Activated T-cell treated with anti-CD3 and anti-CD28 coated beads, Interleukin-2, amount 50 U/mL, for 4 hours (primary cell): Measurements from ENCODE around the gene NHLRC1. TPM values are rescaled to one million over a fixed set of nuclear protein-coding genes. Genes with fewer than 3 reads are reported as not detected.
A peak's percentile ranks its signal among the peaks of the same experiment; 100 is the strongest.

Source experiments
- ATAC-seq, 2 donors: fragments of 200-7000 bp; cut with Tn5 transposase; one replicate each; pipeline ENCODE4 v1.10.0; 2021
- DNase-seq: peaks from one replicate; pipeline ENCODE4 v3.0.0-alpha.2; 2020
- H3K27me3 Mint-ChIP-seq: one replicate; pipeline ENCODE4 v1.8.0; 2021; ENCODE audit warnings: low read depth, mixed read lengths
- H3K36me3 Mint-ChIP-seq: one replicate; pipeline ENCODE4 v1.8.0; 2022; ENCODE audit warnings: mixed read lengths; ENCODE audit not compliant: insufficient read depth
- H3K4me1 Mint-ChIP-seq: one replicate; pipeline ENCODE4 v1.8.0; 2021; ENCODE audit warnings: low read depth, mixed read lengths
- H3K4me3 Mint-ChIP-seq: one replicate; pipeline ENCODE4 v1.8.0; 2021; ENCODE audit warnings: mild to moderate bottlenecking, moderate library complexity, mixed read lengths
- H3K9me3 Mint-ChIP-seq: one replicate; pipeline ENCODE4 v1.8.0; 2021; ENCODE audit warnings: mixed read lengths
- total RNA-seq, 3 donors: library from RNA; stranded (reverse); gene quantifications; one replicate each; pipeline ENCODE4 v1.2.1, GENCODE V29; 2021

The NHLRC1 gene
- total RNA-seq: under 1 TPM; 0.22 to 0.50 (median 0.28) TPM

- Mint-ChIP-seq H3K36me3 (no peaks in the 10 kb centered on the region), H3K4me3 (peak within 1 kb of the TSS; percentile 72), H3K9me3 (no peaks in the 10 kb centered on the region), H3K4me1 (peaks cover 9% of the 10 kb centered on the region), H3K27me3 (peaks cover 14% of the 10 kb centered on the region)
- DNase-seq (peak; percentile 59), ATAC-seq (peak; percentile 99)
These were observed at the start of gene NHLRC1 for GRCh38 chr6:18122128-18123093. Gene NHLRC1, minus strand, starts transcription at chr6:18122677. Its CDS starts 71 bp downstream, at chr6:18122606.

GRCh38 chr6:18171871-18172270 is 49.4 kb upstream of the NHLRC1 start:
- peaks cover 52% of the 10 kb centered on the region for H3K36me3 Mint-ChIP-seq
- H3K4me1 Mint-ChIP-seq: peaks cover 3% of the 10 kb centered on the region
- DNase-seq: no peak
- H3K9me3 Mint-ChIP-seq: peaks cover 4% of the 10 kb centered on the region
- ATAC-seq: no peak
- no peaks in the 10 kb centered on the region for H3K27me3 Mint-ChIP-seq
- no peak overlapping the region for H3K4me3 Mint-ChIP-seq

DNA sequence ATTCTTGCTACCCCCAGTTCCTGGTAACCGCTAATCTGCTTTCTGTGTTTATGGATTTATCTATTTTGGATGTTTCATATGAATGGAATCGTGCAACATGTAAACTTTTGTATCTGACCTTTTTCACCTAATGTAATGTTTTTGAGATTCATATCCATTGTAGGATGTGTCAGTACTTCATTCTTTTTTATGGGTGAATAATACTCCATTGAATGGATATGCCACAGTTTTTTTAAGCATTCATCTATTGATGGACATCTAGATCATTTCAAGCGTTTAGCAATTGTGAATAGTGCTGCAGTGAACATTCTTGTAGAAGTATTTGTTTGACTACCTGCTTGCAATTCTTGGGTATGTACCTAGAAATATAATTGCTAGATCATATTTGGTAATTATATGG is 45.8 kb upstream of the NHLRC1 start:
- no peak for ATAC-seq
- Mint-ChIP-seq H3K36me3 (peaks cover 32% of the 10 kb centered on the region), H3K27me3 (no peaks in the 10 kb centered on the region), H3K4me3 (no peak overlapping the region), H3K9me3 (peaks cover 4% of the 10 kb centered on the region), H3K4me1 (no peaks in the 10 kb centered on the region)
- DNase-seq: no peak

GRCh38 chr6:18166312-18167036 is 44.0 kb upstream of the NHLRC1 start:
- peaks cover 4% of the 10 kb centered on the region for H3K9me3 Mint-ChIP-seq

GRCh38 chr6:18165751-18166150 is 43.3 kb upstream of the NHLRC1 start:
- no peak for ATAC-seq
- peaks cover 39% of the 10 kb centered on the region for H3K36me3 Mint-ChIP-seq
- DNase-seq: no peak
- no peaks in the 10 kb centered on the region for H3K4me1 Mint-ChIP-seq
- peaks cover 4% of the 10 kb centered on the region for H3K9me3 Mint-ChIP-seq
- H3K27me3 Mint-ChIP-seq: no peaks in the 10 kb centered on the region
- no peak overlapping the region for H3K4me3 Mint-ChIP-seq

More at GRCh38 chr6:18166312-18167036, 44.0 kb upstream of the NHLRC1 start:
- no peaks in the 10 kb centered on the region for H3K27me3 Mint-ChIP-seq
- ATAC-seq (no peak), DNase-seq (no peak)
- H3K4me1 Mint-ChIP-seq: no peaks in the 10 kb centered on the region
- H3K36me3 Mint-ChIP-seq: peaks cover 34% of the 10 kb centered on the region
- no peak overlapping the region for H3K4me3 Mint-ChIP-seq

- Mint-ChIP-seq H3K27me3 (no peaks in the 10 kb centered on the region), H3K9me3 (no peaks in the 10 kb centered on the region), H3K4me1 (no peaks in the 10 kb centered on the region), H3K4me3 (no peak overlapping the region), H3K36me3 (peaks cover 30% of the 10 kb centered on the region)
- ATAC-seq: no peak
- no peak for DNase-seq
These were observed 39.9 kb upstream of the NHLRC1 start for GRCh38 chr6:18162401-18162800.

GRCh38 chr6:18161431-18161830 is 39.0 kb upstream of the NHLRC1 start:
- DNase-seq (no peak), ATAC-seq (no peak)
- H3K4me3 Mint-ChIP-seq: no peak overlapping the region
- H3K36me3 Mint-ChIP-seq: peaks cover 30% of the 10 kb centered on the region
- H3K27me3 Mint-ChIP-seq: no peaks in the 10 kb centered on the region
- no peaks in the 10 kb centered on the region for H3K9me3 Mint-ChIP-seq
- no peaks in the 10 kb centered on the region for H3K4me1 Mint-ChIP-seq

- peaks cover 5% of the 10 kb centered on the region for H3K4me1 Mint-ChIP-seq
- ATAC-seq (peak in 1 of 2 donors; percentile 30), DNase-seq (no peak)
- H3K4me3 Mint-ChIP-seq: no peak overlapping the region
- H3K36me3 Mint-ChIP-seq: peaks cover 30% of the 10 kb centered on the region
- no peaks in the 10 kb centered on the region for H3K27me3 Mint-ChIP-seq
- H3K9me3 Mint-ChIP-seq: no peaks in the 10 kb centered on the region
These were observed 38.4 kb upstream of the NHLRC1 start for GRCh38 chr6:18160911-18161310.

GRCh38 chr6:18155864-18156421 is 33.5 kb upstream of the NHLRC1 start:
- DNase-seq (peak; percentile 32), ATAC-seq (peak; percentile 5 to 16)
- H3K27me3 Mint-ChIP-seq: no peaks in the 10 kb centered on the region
- H3K4me1 Mint-ChIP-seq: peaks cover 26% of the 10 kb centered on the region
- peak overlapping the region; percentile 98 for H3K4me3 Mint-ChIP-seq
- H3K36me3 Mint-ChIP-seq: peaks cover 12% of the 10 kb centered on the region
- H3K9me3 Mint-ChIP-seq: no peaks in the 10 kb centered on the region

- Mint-ChIP-seq H3K36me3 (peaks cover 12% of the 10 kb centered on the region), H3K4me3 (peak within 1 kb of the TSS; percentile 98), H3K9me3 (no peaks in the 10 kb centered on the region), H3K4me1 (peaks cover 26% of the 10 kb centered on the region), H3K27me3 (no peaks in the 10 kb centered on the region)
- ATAC-seq (peak; percentile 93 to 94), DNase-seq (peak; percentile 98)
These were observed 32.8 kb upstream of the NHLRC1 start, which contains the start of gene KDM1B for GRCh38 chr6:18155150-18155863. Gene KDM1B, plus strand, starts transcription at chr6:18155422. Its CDS starts 4,474 bp downstream, at chr6:18159896.

DNA sequence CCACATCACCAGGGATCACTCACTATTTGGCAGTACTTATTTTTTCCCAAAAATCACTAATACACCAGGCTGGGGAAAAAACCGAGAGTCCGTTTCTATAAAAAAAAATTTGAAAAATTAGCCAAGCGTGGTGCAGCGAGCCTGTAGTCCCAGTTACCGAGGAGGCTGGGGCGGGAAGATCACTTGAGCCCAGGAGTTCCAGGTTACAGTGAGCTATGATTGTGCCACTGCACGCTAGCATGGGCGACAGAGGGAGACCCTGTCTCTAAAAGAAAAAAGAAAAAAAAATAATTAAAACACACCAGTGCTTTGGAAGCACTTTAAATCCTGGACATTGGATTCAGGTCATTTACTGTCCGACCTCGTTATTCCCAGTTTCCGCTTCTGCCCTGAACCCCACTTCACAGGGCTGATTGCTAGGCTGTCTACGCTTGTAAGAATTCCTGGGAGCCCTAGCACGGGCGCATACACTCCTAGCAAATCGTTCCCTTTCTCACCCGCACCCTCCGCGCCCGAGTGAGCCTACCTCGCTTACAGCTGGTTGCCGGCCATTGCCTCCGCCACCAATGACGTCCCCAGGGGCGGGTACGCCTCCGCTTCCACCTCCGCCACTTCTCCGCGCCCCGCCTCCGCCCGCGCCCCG is 32.2 kb upstream of the NHLRC1 start, which contains the start of gene TPMT:
Gene TPMT (minus strand): TSS at position 571 of the 643 bp plus-strand sequence. CDS start 5,950 bp downstream, outside the sequence.
- H3K9me3 Mint-ChIP-seq: no peaks in the 10 kb centered on the region
- no peaks in the 10 kb centered on the region for H3K27me3 Mint-ChIP-seq
- no peak for DNase-seq

DNA sequence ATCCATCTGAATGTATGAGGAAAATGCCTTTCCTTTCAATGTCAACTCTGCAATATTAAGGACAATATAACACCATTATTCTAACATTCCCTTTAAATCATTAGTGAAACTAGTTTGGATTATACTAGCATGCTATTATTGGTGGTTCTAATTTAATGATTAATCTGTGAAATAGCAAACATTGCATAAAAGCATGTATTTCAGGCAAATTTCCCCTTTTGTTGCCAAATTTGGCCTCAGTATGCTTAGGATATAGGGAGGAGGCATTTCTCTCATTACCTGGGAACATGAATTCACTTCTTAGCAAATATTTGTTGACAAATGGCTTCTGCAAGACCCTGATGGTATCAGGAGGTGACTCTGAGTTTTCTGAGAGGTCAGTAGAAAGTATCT is 30.8 kb upstream of the NHLRC1 start:
- H3K4me1 Mint-ChIP-seq: peaks cover 26% of the 10 kb centered on the region
- H3K27me3 Mint-ChIP-seq: no peaks in the 10 kb centered on the region
- DNase-seq (no peak), ATAC-seq (no peak)
- H3K36me3 Mint-ChIP-seq: peaks cover 14% of the 10 kb centered on the region
- no peak overlapping the region for H3K4me3 Mint-ChIP-seq
- no peaks in the 10 kb centered on the region for H3K9me3 Mint-ChIP-seq

More for the DNA sequence above, 32.2 kb upstream of the NHLRC1 start, which contains the start of gene TPMT:
- peaks cover 26% of the 10 kb centered on the region for H3K4me1 Mint-ChIP-seq
- H3K36me3 Mint-ChIP-seq: peaks cover 8% of the 10 kb centered on the region
- peak within 1 kb of the TSS; percentile 98 for H3K4me3 Mint-ChIP-seq
- peak in 1 of 2 donors; percentile 41 for ATAC-seq

DNA sequence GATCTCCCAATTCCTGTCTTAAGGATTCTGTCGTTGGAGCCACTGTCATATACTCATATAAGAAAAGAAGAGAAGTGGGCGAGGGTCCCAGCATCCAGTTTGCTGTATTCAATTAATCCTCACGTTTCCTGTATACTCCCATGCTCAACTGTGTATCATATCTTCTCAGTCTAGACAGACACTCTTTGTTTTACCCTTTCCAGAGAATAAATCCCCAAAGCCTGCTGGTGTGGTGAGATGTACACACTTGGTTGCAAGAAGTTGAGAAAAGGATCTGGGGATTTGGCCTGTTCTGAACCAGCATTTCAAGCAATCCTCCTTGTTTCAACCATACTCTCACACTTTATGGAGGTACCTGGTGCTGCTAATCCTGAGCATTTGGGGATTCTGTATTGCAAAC is 29.3 kb upstream of the NHLRC1 start:
- Mint-ChIP-seq H3K36me3 (peaks cover 23% of the 10 kb centered on the region), H3K4me3 (no peak overlapping the region), H3K27me3 (no peaks in the 10 kb centered on the region), H3K4me1 (peaks cover 28% of the 10 kb centered on the region), H3K9me3 (no peaks in the 10 kb centered on the region)
- ATAC-seq (no peak), DNase-seq (no peak)
